K562 (cell line): ENCODE data around the gene SZT2. TPM values are rescaled to one million over a fixed set of nuclear protein-coding genes. Genes with fewer than 3 reads are reported as not detected.

Experiments
- KDM1A ChIP-seq, 2 experiments: fragments of 450-650 bp; IDR thresholded peaks; 2 replicates each; pipeline ENCODE4 v1.6.1; 2016; ENCODE audit warnings: mild to moderate bottlenecking in 2 of 2
- TEAD1 ChIP-seq, 2 experiments: fragments of 450-650 bp in 1 of 2; sonication (generic) in 1 of 2; formaldehyde crosslinking; IDR thresholded peaks; 2 replicates each; pipeline versions ENCODE4 v1.4.0 to v1.8.0; 2020 to 2022; ENCODE audit warnings: mild to moderate bottlenecking in 2 of 2, missing genetic modification reagents in 1 of 2
- ZBTB11 ChIP-seq, 3 experiments: fragments of 200-800 bp in 1 of 3; fragments of 250-450 bp in 1 of 3; fragments of 450-650 bp in 1 of 3; sonication (Bioruptor Pico) in 1 of 3; sonication (Bioruptor generic) in 1 of 3; formaldehyde crosslinking in 1 of 3; IDR thresholded peaks; 2 replicates each; pipeline versions ENCODE4 v1.6.1 to v1.8.0; 2016 to 2022; ENCODE audit warnings: mild to moderate bottlenecking in 2 of 3, missing genetic modification characterization in 2 of 3, missing compliant biosample characterization in 1 of 3, moderate library complexity in 1 of 3
- ZNF184 ChIP-seq: sonication (generic); formaldehyde crosslinking; IDR thresholded peaks from 2 replicates; pipeline ENCODE4 v1.5.0; 2020; ENCODE audit warnings: missing genetic modification reagents
- ZNF57 ChIP-seq: fragments of 450-650 bp; formaldehyde crosslinking; IDR thresholded peaks from 2 replicates; pipeline ENCODE4 v1.4.0; 2020; ENCODE audit warnings: mild to moderate bottlenecking, moderate library complexity
- ZNF766 ChIP-seq: fragments of 200-800 bp; sonication (Bioruptor generic); conservative IDR thresholded peaks from 2 replicates; pipeline ENCODE4 v1.6.1; 2016; ENCODE audit warnings: missing genetic modification characterization, missing compliant biosample characterization
- polyA plus RNA-seq, 8 experiments: library from polyadenylated mRNA; depleted of rRNA in 4 of 8; stranded (reverse) in 5 of 8; unstranded in 3 of 8; fragments of >200 nt; fragmentation: Nextera tagmentation in 2 of 8; fragmentation: Illumina TruSeq in 1 of 8; extraction: Ambion mirVana in 2 of 8; extraction: Trizol in 1 of 8; gene quantifications; 2 replicates each; pipeline versions ENCODE4 v1.2.1 to v1.2.3, GENCODE V29; 2011 to 2014; ENCODE audit warnings: inconsistent platforms in 1 of 8, missing spikeins in 1 of 8
- total RNA-seq, 7 experiments: library from RNA; depleted of rRNA in 6 of 7; stranded (reverse); fragments of >200 nt in 6 of 7; fragmentation: Illumina TruSeq in 2 of 7; extraction: Trizol in 2 of 7; gene quantifications; 2 replicates each; pipeline versions ENCODE4 v1.2.1 to v1.2.3, GENCODE V29; 2011 to 2021; ENCODE audit warnings: low replicate concordance in 1 of 7
- TF ChIP-seq, protein P1 (sequence below), 2 experiments: fragments of 450-650 bp in 1 of 2; sonication (generic) in 1 of 2; formaldehyde crosslinking; conservative IDR thresholded peaks; 2 replicates each; pipeline versions ENCODE4 v1.4.0 to v1.8.1; 2020 to 2022; ENCODE audit warnings: mild to moderate bottlenecking in 1 of 2, missing genetic modification reagents in 1 of 2

Gene SZT2
- total and polyA plus RNA-seq, 9 of the 15 experiments (the other 6 are each of a cell fraction or from before 2014, with no cell fraction given): 0.88 to 31.0 (median 12.8) TPM

DNA sequence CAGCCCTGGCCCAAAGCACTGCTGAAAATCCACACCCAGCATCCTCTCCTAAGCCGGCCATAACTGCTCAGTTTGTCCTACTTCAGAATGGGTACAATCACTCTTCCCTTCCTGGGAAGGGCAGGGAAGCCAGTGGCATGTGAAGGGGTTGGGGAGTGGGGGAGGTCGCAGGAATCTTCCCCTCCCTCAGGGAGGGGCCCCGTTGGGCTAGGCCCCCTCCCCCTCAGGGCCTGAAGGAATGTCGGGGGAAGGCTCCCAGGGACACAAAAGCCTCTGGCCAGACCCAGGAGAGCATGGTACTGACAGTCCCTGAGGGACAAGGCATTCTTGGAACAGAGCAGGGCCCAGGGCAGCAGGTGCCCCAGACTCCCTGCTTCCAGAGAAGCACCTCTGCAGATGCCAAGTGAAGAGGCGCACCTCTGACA, 23.1 kb upstream of the SZT2 start (continued):
- TF ChIP-seq ZBTB11 (CRISPR knock-in tag; IDR thresholded peaks at IDR 0.05): 0 out of 6 replicates have a peak, but pooled peaks of 1 of the 3 experiments have one; percentile 6
- TF ChIP-seq, protein P1, sequence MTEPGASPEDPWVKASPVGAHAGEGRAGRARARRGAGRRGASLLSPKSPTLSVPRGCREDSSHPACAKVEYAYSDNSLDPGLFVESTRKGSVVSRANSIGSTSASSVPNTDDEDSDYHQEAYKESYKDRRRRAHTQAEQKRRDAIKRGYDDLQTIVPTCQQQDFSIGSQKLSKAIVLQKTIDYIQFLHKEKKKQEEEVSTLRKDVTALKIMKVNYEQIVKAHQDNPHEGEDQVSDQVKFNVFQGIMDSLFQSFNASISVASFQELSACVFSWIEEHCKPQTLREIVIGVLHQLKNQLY (CRISPR knock-in tag; conservative IDR thresholded peaks at IDR 0.05): no peak
- TF ChIP-seq KDM1A (IDR thresholded peaks at IDR 0.05): peak in 1 of 2 experiments; percentile 42; a peak in 1 of 4 replicates
- no peak for TF ChIP-seq ZNF57 (CRISPR knock-in tag)
- no peak for TF ChIP-seq ZNF184 (CRISPR knock-in tag)
- 0 out of 4 replicates have a peak, but pooled peaks of 1 of the 2 experiments have one; percentile 13 for TF ChIP-seq TEAD1 (CRISPR knock-in tag; IDR thresholded peaks at IDR 0.05)
- no peak for TF ChIP-seq ZNF766 (CRISPR knock-in tag)
- TF ChIP-seq, all 486 proteins: peak for 6
